ENCODE results near the gene DTNA.

- TF ChIP-seq CTCF (IDR thresholded peaks at IDR 0.05; ENCODE audit: control extremely low read depth in 1 of 3, insufficient read depth in 1 of 3, low read depth in 1 of 3, low read length in 3 of 3) (no peak), EZH2 (IDR thresholded peaks at IDR 0.05; ENCODE audit: low read depth, low read length, severe bottlenecking) (no peak), SP4 (IDR thresholded peaks at IDR 0.05; ENCODE audit: low read length) (no peak), POLR2A (IDR thresholded peaks at IDR 0.05; ENCODE audit: control extremely low read depth in 1 of 2, low read depth in 2 of 2, low read length in 2 of 2) (no peak)
Measured at GRCh38 chr18:34800381-34800780, 90.3 kb downstream of the DTNA start.
